GM19397 (cell line): Measurements from ENCODE around the gene COQ5.

Source experiments
- ATAC-seq: cut with Tn5 transposase; IDR thresholded peaks from one replicate; pipeline ENCODE4 v1.9.1; 2021; ENCODE audit warnings: mild to moderate bottlenecking, moderate library complexity; ENCODE audit not compliant: unreplicated experiment

The COQ5 gene

DNA sequence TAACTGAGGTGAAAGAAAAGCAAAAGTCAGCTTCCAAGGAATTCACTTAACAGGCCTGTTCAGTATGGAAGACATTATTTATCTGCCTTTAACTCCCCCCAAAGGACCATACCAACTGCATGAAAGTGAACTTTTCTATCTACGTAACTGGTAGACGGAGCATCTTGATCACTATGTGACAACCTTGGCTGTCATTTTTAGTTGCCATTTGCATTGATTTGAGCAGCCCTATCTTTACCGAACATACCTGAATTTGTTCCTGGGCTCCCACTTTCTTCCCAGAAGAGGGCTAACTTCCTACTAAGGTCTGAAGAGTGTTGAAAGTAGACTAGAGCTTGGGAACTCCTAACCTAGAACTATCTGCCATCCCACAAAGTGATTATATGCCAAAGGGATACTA is 68.8 kb downstream of the COQ5 start:
- no peak for ATAC-seq

DNA sequence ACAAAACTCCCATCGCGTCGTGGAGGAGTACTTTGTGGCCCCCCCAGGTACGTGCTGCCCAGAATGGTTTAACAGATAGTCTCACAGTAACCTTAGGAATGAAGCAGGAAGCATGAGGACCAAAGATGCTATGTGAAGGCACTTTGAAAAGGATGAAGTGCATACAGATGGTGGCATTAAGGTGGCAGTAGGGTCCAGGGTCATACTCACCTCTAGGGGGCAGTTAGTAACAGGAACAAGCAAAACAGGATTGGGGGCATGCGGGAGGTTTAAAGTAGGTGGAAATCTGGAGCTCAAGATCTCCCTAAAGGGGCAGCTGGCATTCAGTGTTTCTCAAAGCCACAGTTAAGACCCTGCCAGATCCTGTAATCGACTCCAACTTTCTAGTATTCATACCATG is 71.8 kb downstream of the COQ5 start:
- ATAC-seq: no peak

DNA sequence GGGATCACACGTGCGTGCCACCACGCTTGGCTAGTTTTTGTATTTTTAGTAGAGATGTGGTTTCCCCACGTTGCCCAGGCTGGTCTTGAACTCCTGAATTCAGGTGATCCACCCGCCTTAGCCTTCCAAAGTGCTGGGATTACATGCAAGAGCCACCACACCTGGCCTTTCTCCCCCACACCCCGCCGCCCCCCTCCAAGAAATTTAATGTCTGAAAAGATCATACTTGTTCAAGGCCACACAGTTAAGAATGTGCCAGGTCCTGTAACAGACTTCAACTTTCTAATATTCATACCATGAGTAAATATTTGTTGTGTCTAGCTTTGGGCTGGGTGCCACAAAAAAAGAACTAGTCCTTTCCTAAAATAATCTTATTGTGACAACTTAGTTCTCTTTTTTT is 73.7 kb downstream of the COQ5 start:
- no peak for ATAC-seq

DNA sequence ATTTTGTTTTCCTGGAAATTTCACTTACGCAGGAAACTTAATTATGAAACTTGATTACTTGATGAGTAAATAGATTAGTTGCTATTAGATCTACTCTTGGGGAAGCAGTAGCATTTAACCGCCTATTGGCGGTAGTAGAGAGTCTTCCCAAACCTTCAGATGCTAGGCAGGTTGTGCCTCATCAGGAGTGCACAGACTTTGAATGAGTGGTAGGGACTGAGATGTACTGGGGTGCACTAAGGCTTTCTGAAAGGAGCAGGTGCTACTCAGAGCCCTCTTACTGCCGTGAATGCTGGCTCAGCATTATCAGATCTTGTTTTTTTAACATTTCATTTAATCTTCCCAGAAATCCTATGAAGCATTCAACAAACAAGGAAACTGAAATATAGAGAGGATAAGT is 75.0 kb downstream of the COQ5 start:
- no peak for ATAC-seq
